A673 (cell line): ENCODE data around the gene GABRG3.

Experiments used
- CTCF ChIP-seq: fragments of 300-800, 200-600 bp; sonication (generic); conservative IDR thresholded peaks from 2 replicates; pipeline ENCODE4 v1.5.1; 2017; ENCODE audit warnings: low read depth, mild to moderate bottlenecking, antibody characterized with exemption, low read length, moderate library complexity, mixed read lengths
- EZH2 ChIP-seq: fragments of 200-600 bp; sonication (generic); IDR thresholded peaks from 2 replicates; pipeline ENCODE4 v1.6.1; 2017; ENCODE audit warnings: borderline replicate concordance, low read depth, mild to moderate bottlenecking, mixed read lengths, antibody characterized with exemption, low read length; ENCODE audit not compliant: poor library complexity, severe bottlenecking

DNA sequence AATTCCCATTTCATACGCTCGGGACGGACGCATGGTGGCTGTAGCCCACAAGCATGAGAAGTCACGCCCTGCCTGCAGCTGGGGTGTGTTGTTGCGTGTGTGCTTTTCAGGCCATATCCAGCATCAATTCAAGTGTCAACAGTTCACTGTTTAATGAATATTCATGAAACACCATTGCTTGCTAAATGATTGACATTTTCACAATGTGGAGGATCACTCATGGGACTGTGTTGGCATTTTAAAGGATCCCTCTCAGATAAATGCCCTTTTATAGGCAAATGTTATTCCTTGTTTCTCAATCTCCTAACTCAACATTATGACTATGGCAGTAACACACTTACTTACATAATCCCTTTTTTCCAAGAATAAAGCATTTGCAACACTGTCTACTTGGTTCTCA lies 511.3 kb downstream of the GABRG3 start:
- TF ChIP-seq CTCF, result no peak
- no peak for TF ChIP-seq EZH2
